ENCODE measurements around the gene CMSS1.
"Not testable (repeated sequence)": the region's sequence is repeated elsewhere in the genome, so short reads cannot be mapped to it uniquely, and the experiment has no call there.

CMSS1 gene

DNA sequence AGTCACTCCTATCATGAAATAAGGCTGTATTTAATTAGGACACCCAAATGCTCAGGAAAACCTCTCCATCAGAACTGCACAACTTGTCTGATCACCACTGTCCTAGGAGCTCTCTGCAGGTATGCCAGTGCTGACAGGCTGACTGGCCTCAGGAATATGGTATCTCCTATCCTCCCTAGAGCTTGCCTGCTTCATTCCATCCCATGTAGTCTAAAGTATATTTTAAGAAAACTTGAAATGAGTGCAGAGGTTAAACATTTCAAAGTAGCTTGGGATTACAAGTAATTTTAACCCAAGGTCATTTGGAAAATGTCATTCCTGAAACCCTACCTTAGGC, 273.0 kb downstream of the CMSS1 start:
- no peak overlapping the region for H3K4me3 ChIP-seq (replicated peaks; ENCODE audit: insufficient read depth, low read length)
- TF ChIP-seq SPI1 (IDR thresholded peaks at IDR 0.05; ENCODE audit: borderline replicate concordance, low read depth), result no peak
- TF ChIP-seq, protein P1, sequence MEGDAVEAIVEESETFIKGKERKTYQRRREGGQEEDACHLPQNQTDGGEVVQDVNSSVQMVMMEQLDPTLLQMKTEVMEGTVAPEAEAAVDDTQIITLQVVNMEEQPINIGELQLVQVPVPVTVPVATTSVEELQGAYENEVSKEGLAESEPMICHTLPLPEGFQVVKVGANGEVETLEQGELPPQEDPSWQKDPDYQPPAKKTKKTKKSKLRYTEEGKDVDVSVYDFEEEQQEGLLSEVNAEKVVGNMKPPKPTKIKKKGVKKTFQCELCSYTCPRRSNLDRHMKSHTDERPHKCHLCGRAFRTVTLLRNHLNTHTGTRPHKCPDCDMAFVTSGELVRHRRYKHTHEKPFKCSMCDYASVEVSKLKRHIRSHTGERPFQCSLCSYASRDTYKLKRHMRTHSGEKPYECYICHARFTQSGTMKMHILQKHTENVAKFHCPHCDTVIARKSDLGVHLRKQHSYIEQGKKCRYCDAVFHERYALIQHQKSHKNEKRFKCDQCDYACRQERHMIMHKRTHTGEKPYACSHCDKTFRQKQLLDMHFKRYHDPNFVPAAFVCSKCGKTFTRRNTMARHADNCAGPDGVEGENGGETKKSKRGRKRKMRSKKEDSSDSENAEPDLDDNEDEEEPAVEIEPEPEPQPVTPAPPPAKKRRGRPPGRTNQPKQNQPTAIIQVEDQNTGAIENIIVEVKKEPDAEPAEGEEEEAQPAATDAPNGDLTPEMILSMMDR (IDR thresholded peaks at IDR 0.05; ENCODE audit: insufficient read depth, low read length), result no peak
- TF ChIP-seq, protein P2, sequence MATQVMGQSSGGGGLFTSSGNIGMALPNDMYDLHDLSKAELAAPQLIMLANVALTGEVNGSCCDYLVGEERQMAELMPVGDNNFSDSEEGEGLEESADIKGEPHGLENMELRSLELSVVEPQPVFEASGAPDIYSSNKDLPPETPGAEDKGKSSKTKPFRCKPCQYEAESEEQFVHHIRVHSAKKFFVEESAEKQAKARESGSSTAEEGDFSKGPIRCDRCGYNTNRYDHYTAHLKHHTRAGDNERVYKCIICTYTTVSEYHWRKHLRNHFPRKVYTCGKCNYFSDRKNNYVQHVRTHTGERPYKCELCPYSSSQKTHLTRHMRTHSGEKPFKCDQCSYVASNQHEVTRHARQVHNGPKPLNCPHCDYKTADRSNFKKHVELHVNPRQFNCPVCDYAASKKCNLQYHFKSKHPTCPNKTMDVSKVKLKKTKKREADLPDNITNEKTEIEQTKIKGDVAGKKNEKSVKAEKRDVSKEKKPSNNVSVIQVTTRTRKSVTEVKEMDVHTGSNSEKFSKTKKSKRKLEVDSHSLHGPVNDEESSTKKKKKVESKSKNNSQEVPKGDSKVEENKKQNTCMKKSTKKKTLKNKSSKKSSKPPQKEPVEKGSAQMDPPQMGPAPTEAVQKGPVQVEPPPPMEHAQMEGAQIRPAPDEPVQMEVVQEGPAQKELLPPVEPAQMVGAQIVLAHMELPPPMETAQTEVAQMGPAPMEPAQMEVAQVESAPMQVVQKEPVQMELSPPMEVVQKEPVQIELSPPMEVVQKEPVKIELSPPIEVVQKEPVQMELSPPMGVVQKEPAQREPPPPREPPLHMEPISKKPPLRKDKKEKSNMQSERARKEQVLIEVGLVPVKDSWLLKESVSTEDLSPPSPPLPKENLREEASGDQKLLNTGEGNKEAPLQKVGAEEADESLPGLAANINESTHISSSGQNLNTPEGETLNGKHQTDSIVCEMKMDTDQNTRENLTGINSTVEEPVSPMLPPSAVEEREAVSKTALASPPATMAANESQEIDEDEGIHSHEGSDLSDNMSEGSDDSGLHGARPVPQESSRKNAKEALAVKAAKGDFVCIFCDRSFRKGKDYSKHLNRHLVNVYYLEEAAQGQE (IDR thresholded peaks at IDR 0.05; ENCODE audit: insufficient replicate concordance, low read depth), result no peak
- no peak for TF ChIP-seq GABPA (IDR thresholded peaks at IDR 0.05; ENCODE audit: low read depth)
- TF ChIP-seq POLR2AphosphoS5 (IDR thresholded peaks at IDR 0.05; ENCODE audit: low read depth), result no peak
- no peak for DNase-seq (ENCODE audit: low read depth in 1 of 2, low spot score in 1 of 2)
- H3K27me3 ChIP-seq (ENCODE audit: insufficient read depth, poor library complexity, severe bottlenecking), result no peaks in the 10 kb centered on the region
- peak overlapping the region; percentile 68 for H3K27ac ChIP-seq (replicated peaks)

DNA sequence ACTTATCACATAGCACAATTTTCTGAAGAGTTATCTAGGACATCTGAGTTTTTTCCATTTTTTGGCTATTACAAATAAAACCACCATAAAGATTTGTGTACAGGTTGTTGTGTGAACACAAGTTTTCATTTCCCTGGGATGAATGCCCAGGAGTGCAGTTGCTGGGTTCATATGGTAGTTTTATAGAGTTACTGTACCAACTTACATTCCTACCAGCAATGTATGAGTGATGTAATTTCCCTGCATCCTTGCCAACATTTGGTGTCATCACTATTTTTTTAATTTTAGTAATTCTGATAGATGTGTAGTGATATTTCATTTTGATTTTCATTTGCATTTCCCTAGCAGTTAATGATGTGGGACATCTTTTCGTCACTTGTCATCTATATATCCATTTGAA, 276.2 kb downstream of the CMSS1 start:
- no peak for DNase-seq (ENCODE audit: low read depth in 1 of 2, low spot score in 1 of 2)
- Histone ChIP-seq H3K4me3 (replicated peaks; ENCODE audit: insufficient read depth, low read length) (no peak overlapping the region), H3K27ac (replicated peaks) (no peak overlapping the region), H3K27me3 (ENCODE audit: insufficient read depth, poor library complexity, severe bottlenecking) (no peaks in the 10 kb centered on the region)
- TF ChIP-seq POLR2AphosphoS5 (IDR thresholded peaks at IDR 0.05; ENCODE audit: low read depth) (no peak), SPI1 (IDR thresholded peaks at IDR 0.05; ENCODE audit: borderline replicate concordance, low read depth) (no peak), GABPA (IDR thresholded peaks at IDR 0.05; ENCODE audit: low read depth) (no peak)
- TF ChIP-seq, protein P1 (IDR thresholded peaks at IDR 0.05; ENCODE audit: insufficient read depth, low read length), result no peak
- TF ChIP-seq, protein P2 (IDR thresholded peaks at IDR 0.05; ENCODE audit: insufficient replicate concordance, low read depth), result no peak

DNA sequence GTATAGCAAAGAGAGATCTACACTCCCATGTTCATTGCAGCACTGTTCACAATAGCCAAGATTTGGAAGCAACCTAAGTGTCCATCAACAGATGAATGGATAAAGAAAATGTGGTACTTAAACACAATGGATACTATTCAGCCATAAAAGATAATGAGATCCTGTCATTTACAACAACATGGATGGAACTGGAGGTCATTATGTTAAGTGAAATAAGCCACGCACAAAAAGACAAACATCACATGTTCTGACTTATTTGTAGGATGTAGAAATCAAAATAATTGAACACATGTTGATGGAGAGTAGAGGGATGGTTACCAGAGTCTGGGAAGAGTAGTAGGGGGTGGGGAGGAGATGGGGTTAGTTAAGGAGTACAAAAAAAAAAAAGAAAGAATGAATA, 278.6 kb downstream of the CMSS1 start:
- not testable (repeated sequence) for H3K27me3 ChIP-seq (ENCODE audit: insufficient read depth, poor library complexity, severe bottlenecking); H3K27ac ChIP-seq (replicated peaks); DNase-seq (ENCODE audit: low read depth in 1 of 2, low spot score in 1 of 2); H3K4me3 ChIP-seq (replicated peaks; ENCODE audit: insufficient read depth, low read length)

DNA sequence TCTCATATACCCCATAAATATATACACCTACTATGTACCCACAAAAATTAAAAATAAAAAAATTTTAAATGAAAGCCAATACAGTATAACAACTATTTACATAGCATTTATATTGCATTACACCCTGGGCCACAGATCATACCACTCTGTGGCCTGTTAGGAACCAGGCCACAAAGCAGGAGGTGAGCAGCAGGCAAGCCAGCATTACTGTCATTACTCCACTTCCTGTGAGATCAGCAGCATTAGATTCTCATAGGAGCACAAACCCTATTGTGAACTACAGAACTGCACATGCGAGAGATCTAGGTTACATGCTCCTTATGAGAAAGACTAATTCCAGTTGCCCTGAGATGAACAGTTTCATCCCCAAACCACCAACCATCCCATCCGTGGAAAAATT, 279.2 kb downstream of the CMSS1 start:
- H3K4me3 ChIP-seq (replicated peaks; ENCODE audit: insufficient read depth, low read length), result no peak overlapping the region
- H3K27ac ChIP-seq (replicated peaks), result no peak overlapping the region
- no peak for TF ChIP-seq POLR2AphosphoS5 (IDR thresholded peaks at IDR 0.05; ENCODE audit: low read depth)
- TF ChIP-seq, protein P2 (IDR thresholded peaks at IDR 0.05; ENCODE audit: insufficient replicate concordance, low read depth), result no peak
- TF ChIP-seq SPI1 (IDR thresholded peaks at IDR 0.05; ENCODE audit: borderline replicate concordance, low read depth), result no peak
- TF ChIP-seq, protein P1 (IDR thresholded peaks at IDR 0.05; ENCODE audit: insufficient read depth, low read length), result no peak
- no peak for TF ChIP-seq GABPA (IDR thresholded peaks at IDR 0.05; ENCODE audit: low read depth)
- H3K27me3 ChIP-seq (ENCODE audit: insufficient read depth, poor library complexity, severe bottlenecking), result no peaks in the 10 kb centered on the region
- DNase-seq (ENCODE audit: low read depth in 1 of 2, low spot score in 1 of 2), result peak in 1 of 2 experiments; percentile 38
